ENCODE data around the gene TBL1X. TPM values are rescaled to one million over a fixed set of nuclear protein-coding genes. Genes with fewer than 3 reads are reported as not detected.
"Not testable (repeated sequence)": the region's sequence is repeated elsewhere in the genome, so short reads cannot be mapped to it uniquely, and the experiment has no call there.

Gene TBL1X
- total RNA-seq, 1 donor from 2014 or later = 15.4 TPM

DNA sequence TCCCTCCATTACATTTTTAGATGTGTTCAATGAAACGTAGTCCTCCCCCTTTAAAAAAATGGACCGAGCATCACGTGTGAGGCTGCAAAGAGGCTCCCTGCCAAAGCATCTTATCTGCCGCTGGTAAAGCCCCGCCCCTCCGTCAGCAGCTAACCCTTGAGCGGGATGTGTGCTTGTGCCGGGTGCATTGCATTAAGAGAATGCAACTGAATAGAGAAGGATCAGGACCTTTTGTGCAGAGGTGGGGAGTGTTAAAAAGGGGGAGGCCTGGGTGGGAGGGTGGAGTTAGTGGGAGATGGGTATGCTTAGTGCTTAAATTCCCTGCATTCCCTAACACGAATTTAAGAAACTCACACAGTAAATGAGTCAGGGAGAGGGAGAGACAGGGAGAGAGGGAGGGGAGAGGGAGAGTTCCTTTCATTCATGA, 66.0 kb downstream of the TBL1X start:
- peak in 1 of 2 donors; percentile 79 for DNase-seq (ENCODE audit: low spot score in 2 of 2)
- TF ChIP-seq, protein P1, sequence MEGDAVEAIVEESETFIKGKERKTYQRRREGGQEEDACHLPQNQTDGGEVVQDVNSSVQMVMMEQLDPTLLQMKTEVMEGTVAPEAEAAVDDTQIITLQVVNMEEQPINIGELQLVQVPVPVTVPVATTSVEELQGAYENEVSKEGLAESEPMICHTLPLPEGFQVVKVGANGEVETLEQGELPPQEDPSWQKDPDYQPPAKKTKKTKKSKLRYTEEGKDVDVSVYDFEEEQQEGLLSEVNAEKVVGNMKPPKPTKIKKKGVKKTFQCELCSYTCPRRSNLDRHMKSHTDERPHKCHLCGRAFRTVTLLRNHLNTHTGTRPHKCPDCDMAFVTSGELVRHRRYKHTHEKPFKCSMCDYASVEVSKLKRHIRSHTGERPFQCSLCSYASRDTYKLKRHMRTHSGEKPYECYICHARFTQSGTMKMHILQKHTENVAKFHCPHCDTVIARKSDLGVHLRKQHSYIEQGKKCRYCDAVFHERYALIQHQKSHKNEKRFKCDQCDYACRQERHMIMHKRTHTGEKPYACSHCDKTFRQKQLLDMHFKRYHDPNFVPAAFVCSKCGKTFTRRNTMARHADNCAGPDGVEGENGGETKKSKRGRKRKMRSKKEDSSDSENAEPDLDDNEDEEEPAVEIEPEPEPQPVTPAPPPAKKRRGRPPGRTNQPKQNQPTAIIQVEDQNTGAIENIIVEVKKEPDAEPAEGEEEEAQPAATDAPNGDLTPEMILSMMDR (IDR thresholded peaks at IDR 0.05) = no peak
- H3K27ac ChIP-seq = no peak overlapping the region
- H3K4me1 ChIP-seq = peaks cover 3 to 14% of the 10 kb centered on the region in 2 donors
- H3K9me3 ChIP-seq = no peaks in the 10 kb centered on the region
- intact Hi-C loops (cut with DNase I) = loop anchor here (2.0 to 5.0 kb wide), 2 partner anchors 64 to 190 kb away; partner anchors contain the start of gene TBL1X
- H3K4me3 ChIP-seq = no peak overlapping the region
- no peaks in the 10 kb centered on the region for H3K36me3 ChIP-seq
- H3K27me3 ChIP-seq = no peaks in the 10 kb centered on the region

DNA sequence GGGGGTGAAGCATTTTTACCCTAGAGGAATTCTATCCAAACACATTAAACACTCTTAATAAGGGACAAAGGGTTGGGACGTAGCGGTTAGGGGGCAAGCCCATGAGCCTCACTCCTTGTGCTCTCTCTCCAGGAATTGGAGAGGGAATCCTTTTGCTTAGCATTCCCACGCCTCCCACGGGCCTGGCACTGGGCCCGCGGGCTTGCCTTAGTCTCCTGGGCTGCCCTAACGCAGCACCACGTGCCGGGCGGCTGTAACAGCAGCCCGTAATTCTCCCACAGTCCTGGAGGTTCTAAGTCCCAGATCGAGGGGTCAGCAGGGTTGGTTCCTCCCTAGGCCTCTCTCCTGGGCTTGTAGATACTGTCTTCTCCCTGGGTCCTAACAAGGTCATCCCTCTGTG, 67.5 kb downstream of the TBL1X start:
- Histone ChIP-seq H3K4me3 (no peak overlapping the region), H3K27ac (no peak overlapping the region), H3K27me3 (no peaks in the 10 kb centered on the region), H3K9me3 (no peaks in the 10 kb centered on the region), H3K4me1 (peaks cover 3 to 14% of the 10 kb centered on the region in 2 donors), H3K36me3 (no peaks in the 10 kb centered on the region)
- TF ChIP-seq, protein P1 (IDR thresholded peaks at IDR 0.05) = no peak
- no peak for DNase-seq (ENCODE audit: low spot score in 2 of 2)
- intact Hi-C loops (cut with DNase I) = loop anchor here (5.0 kb wide), 1 partner anchor 65 kb away; the partner anchor contains the start of gene TBL1X

DNA sequence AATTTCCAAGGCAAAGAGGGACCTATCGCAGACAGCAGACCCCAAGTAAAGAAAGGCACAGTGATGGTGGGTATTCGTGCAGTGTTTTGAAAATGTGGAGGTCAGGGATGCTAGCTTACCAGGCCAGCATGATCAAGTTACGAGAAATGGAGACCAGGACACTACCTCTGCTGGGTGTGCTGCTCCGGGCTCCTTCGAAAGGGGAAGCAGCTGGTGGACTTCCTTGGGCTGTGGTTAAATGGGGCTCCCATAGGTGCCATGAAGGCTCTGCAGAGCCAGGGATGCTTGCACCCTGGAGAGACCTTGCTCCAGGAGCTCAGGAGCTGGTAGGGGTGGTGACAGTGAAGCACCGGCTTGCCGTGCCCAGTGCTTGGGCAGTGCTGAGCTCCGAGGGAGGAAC, 68.8 kb downstream of the TBL1X start:
- Histone ChIP-seq H3K27ac (no peak overlapping the region), H3K4me1 (peaks cover 3 to 14% of the 10 kb centered on the region in 2 donors), H3K27me3 (no peaks in the 10 kb centered on the region), H3K4me3 (no peak overlapping the region), H3K36me3 (no peaks in the 10 kb centered on the region), H3K9me3 (no peaks in the 10 kb centered on the region)
- intact Hi-C loops (cut with DNase I) = loop anchor here (5.0 kb wide), 1 partner anchor 66 kb away; the partner anchor contains the start of gene TBL1X
- no peak for DNase-seq (ENCODE audit: low spot score in 2 of 2)
- TF ChIP-seq, protein P1 (IDR thresholded peaks at IDR 0.05) = no peak

DNA sequence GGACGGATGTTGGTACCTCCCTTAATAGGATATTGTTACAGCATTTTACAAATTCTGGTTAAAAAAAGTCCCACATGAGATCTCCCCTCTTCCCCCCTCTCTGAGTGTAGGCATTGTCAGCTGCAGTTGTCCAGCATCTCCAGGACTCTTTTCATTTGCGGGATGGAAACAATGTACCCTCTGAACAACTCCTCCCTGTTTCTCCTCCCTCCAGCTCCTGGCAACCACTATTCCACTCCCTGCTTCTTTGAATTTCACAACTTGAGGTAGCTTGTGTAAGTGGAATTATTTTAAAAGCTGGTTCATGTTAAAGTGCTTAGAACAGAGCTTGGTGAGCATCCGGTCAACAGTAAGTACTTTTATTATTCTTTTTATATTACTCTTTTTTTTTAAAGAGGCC, 69.8 kb downstream of the TBL1X start:
- intact Hi-C loops (cut with DNase I) = loop anchor here (5.0 kb wide), 1 partner anchor 67 kb away; the partner anchor contains the start of gene TBL1X
- no peak for DNase-seq (ENCODE audit: low spot score in 2 of 2)

DNA sequence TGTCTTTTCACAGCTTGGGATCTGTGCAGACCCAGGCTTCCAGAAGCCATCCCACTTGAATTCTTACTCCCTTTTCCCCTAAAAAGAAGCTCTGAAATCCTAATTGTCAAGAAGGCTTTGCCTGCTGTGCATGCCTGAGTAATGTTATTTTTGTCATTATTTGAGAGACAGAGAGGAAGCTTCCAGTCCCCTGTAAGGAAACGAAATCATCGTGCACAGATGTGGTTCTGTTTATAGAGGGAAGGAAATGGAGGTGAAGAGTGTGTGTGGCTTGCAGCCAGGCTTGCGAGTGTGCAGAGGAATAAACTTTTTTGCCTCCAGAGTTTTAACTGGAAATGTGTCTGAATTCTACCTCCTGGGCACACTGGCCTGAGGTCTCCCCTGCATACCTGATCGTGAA, 70.2 kb downstream of the TBL1X start:
- no peaks in the 10 kb centered on the region for H3K27me3 ChIP-seq
- DNase-seq (ENCODE audit: low spot score in 2 of 2) = no peak
- TF ChIP-seq, protein P1 (IDR thresholded peaks at IDR 0.05) = no peak
- peaks cover 3 to 11% of the 10 kb centered on the region in 2 donors for H3K4me1 ChIP-seq
- no peaks in the 10 kb centered on the region for H3K36me3 ChIP-seq
- intact Hi-C loops (cut with DNase I) = no loop called here
- H3K9me3 ChIP-seq = no peaks in the 10 kb centered on the region
- H3K4me3 ChIP-seq = no peak overlapping the region
- H3K27ac ChIP-seq = peak overlapping the region in 1 of 2 donors; percentile 33

More for the DNA sequence above, 69.8 kb downstream of the TBL1X start:
- no peaks in the 10 kb centered on the region for H3K36me3 ChIP-seq
- H3K9me3 ChIP-seq = no peaks in the 10 kb centered on the region
- peaks cover 3 to 13% of the 10 kb centered on the region in 2 donors for H3K4me1 ChIP-seq
- H3K27ac ChIP-seq = peak overlapping the region in 1 of 2 donors; percentile 33
- no peaks in the 10 kb centered on the region for H3K27me3 ChIP-seq
- TF ChIP-seq, protein P1 (IDR thresholded peaks at IDR 0.05) = no peak
- no peak overlapping the region for H3K4me3 ChIP-seq

DNA sequence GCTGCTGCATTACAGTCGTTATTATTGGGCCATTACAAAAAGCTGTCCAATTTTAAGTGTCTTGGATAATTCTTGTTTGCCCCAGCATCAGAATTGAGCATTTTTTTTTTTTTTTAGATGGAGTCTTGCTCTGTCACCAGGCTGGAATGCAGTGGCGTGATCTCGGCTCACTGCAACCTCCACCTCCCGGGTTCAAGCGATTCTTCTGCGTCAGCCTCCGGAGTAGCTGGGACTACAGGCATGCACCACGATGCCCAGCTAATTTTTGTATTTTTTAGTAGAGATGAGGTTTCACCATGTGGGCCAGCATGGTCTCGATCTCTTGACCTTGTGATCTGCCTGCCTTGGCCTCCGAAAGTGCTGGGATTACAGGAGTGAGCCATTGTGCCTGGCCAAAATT, 71.3 kb downstream of the TBL1X start:
- H3K27ac ChIP-seq; H3K4me3 ChIP-seq; H3K36me3 ChIP-seq; intact Hi-C loops (cut with DNase I); H3K27me3 ChIP-seq; DNase-seq (ENCODE audit: low spot score in 2 of 2); H3K9me3 ChIP-seq: not testable (repeated sequence)
- peaks cover 3 to 11% of the 10 kb centered on the region in 2 donors for H3K4me1 ChIP-seq
